HG02884 (cell line): ENCODE data around the gene PSMD13.

Experiments used
- ATAC-seq: cut with Tn5 transposase; IDR thresholded peaks from one replicate; pipeline ENCODE4 v1.9.1; 2021; ENCODE audit warnings: mild to moderate bottlenecking, moderate library complexity; ENCODE audit not compliant: unreplicated experiment

The PSMD13 gene

GRCh38 chr11:270451-271318 is 33.9 kb downstream of the PSMD13 start:
- no peak for ATAC-seq

- no peak for ATAC-seq
Observed at GRCh38 chr11:271319-271715, 34.5 kb downstream of the PSMD13 start.

GRCh38 chr11:272195-272930 is 35.6 kb downstream of the PSMD13 start:
- no peak for ATAC-seq

- ATAC-seq, result no peak
Observed at GRCh38 chr11:272931-273198, 36.1 kb downstream of the PSMD13 start.

GRCh38 chr11:276219-276618 is 39.4 kb downstream of the PSMD13 start:
- ATAC-seq, result no peak

GRCh38 chr11:278001-278951 is 41.5 kb downstream of the PSMD13 start, which contains the start of gene NLRP6:
Gene NLRP6 (plus strand): TSS chr11:278407. CDS start chr11:278570, 163 bp downstream.
- no peak for ATAC-seq

GRCh38 chr11:279040-279965 is 42.5 kb downstream of the PSMD13 start:
- no peak for ATAC-seq

GRCh38 chr11:279966-280705 is 43.4 kb downstream of the PSMD13 start:
- ATAC-seq, result no peak

- ATAC-seq, result no peak
Observed at GRCh38 chr11:280706-281485, 44.1 kb downstream of the PSMD13 start.

- ATAC-seq, result no peak
Observed at GRCh38 chr11:281486-282161, 44.8 kb downstream of the PSMD13 start.

GRCh38 chr11:282171-282570 is 45.4 kb downstream of the PSMD13 start:
- ATAC-seq, result no peak

- ATAC-seq, result no peak
Observed at GRCh38 chr11:282630-283360, 46.0 kb downstream of the PSMD13 start.

GRCh38 chr11:283405-284104 is 46.8 kb downstream of the PSMD13 start:
- ATAC-seq, result no peak

GRCh38 chr11:284105-285020 is 47.6 kb downstream of the PSMD13 start:
- ATAC-seq, result no peak

GRCh38 chr11:285021-285893 is 48.5 kb downstream of the PSMD13 start:
- no peak for ATAC-seq
